PC-3 (cell line): ENCODE results near the gene VWA7. TPM values are rescaled to one million over a fixed set of nuclear protein-coding genes. Genes with fewer than 3 reads are reported as not detected.
A peak's percentile ranks its signal among the peaks of the same experiment; 100 is the strongest.
"Not testable (repeated sequence)": the region's sequence is repeated elsewhere in the genome, so short reads cannot be mapped to it uniquely, and the experiment has no call there.

ENCODE experiments used
- ATAC-seq: fragments of 200-7000 bp; cut with Tn5 transposase; 2 replicates; pipeline ENCODE4 v1.9.1; 2020; ENCODE audit warnings: mild to moderate bottlenecking, moderate library complexity
- BruUV-seq: library from RNA; stranded (reverse); fragments of 400-500 nt; replicated peaks from 2 replicates; lab custom pipeline; 2021; lab: Mats Ljungman, UMichigan
- CTCF ChIA-PET: fragments of 300-600 bp; sonication (Branson Sonifier 250); formaldehyde crosslinking; loops from one replicate; lab custom pipeline; 2022; ENCODE audit warnings: antibody characterized with exemption; lab: Charles Lee
- POLR2A ChIA-PET: fragments of 300-600 bp; sonication (Branson Sonifier 250); formaldehyde crosslinking; loops from one replicate; lab custom pipeline; 2022; ENCODE audit warnings: antibody characterized with exemption; ENCODE audit not compliant: unreplicated experiment; lab: Charles Lee
- DNase-seq: peaks from one replicate; pipeline ENCODE4 v3.0.0-alpha.2; 2015
- H2AFZ ChIP-seq: fragments of 300-600 bp; sonication (generic); 2 replicates; pipeline ENCODE4 v1.6.0; 2016; ENCODE audit warnings: antibody characterized with exemption, low read length
- H3F3A ChIP-seq: fragments of 300-600 bp; sonication (generic); one replicate; pipeline ENCODE4 v1.6.0; 2017; ENCODE audit warnings: antibody characterized with exemption, low read length, control low read depth, mild to moderate bottlenecking; ENCODE audit not compliant: unreplicated experiment
- H3K27ac ChIP-seq: fragments of 300-600 bp; sonication (generic); 2 replicates; pipeline ENCODE4 v1.5.1; 2016; ENCODE audit warnings: mild to moderate bottlenecking, low read length
- H3K27me3 ChIP-seq: fragments of 300-600 bp; sonication (generic); 2 replicates; pipeline ENCODE4 v1.6.1; 2016; ENCODE audit warnings: low read length, mixed read lengths
- H3K36me3 ChIP-seq: fragments of 300-600 bp; sonication (generic); 2 replicates; pipeline ENCODE4 v1.6.1; 2016; ENCODE audit warnings: low read depth, mixed run types, low read length, mixed read lengths
- H3K4me1 ChIP-seq: fragments of 300-600 bp; sonication (generic); 2 replicates; pipeline ENCODE4 v1.5.1; 2016; ENCODE audit warnings: low read length; ENCODE audit not compliant: insufficient read depth
- H3K4me2 ChIP-seq: fragments of 300-600 bp; sonication (generic); 2 replicates; pipeline ENCODE4 v1.6.0; 2016; ENCODE audit warnings: low read length
- H3K4me3 ChIP-seq: fragments of 300-600 bp; sonication (generic); 2 replicates; pipeline ENCODE4 v1.5.1; 2016; ENCODE audit warnings: mild to moderate bottlenecking, low read length, mixed read lengths
- H3K79me2 ChIP-seq: fragments of 300-600 bp; sonication (generic); 2 replicates; pipeline ENCODE4 v1.6.1; 2017; ENCODE audit warnings: low read length, mixed read lengths
- H3K9ac ChIP-seq: fragments of 300-600 bp; sonication (generic); 2 replicates; pipeline ENCODE4 v1.6.0; 2016; ENCODE audit warnings: mild to moderate bottlenecking, low read length
- H3K9me2 ChIP-seq: fragments of 300-600 bp; sonication (generic); replicated peaks from 2 replicates; pipeline ENCODE4 v1.6.1; 2016; ENCODE audit warnings: mixed run types, low read length, mixed read lengths
- H3K9me3 ChIP-seq: fragments of 300-600 bp; sonication (generic); 2 replicates; pipeline ENCODE4 v1.6.1; 2016; ENCODE audit warnings: low read length, mixed read lengths
- H4K20me1 ChIP-seq: fragments of 300-600 bp; sonication (generic); 2 replicates; pipeline ENCODE4 v1.6.1; 2016; ENCODE audit warnings: low read length, mixed read lengths
- CTCF ChIP-seq: fragments of 300-600 bp; sonication (generic); conservative IDR thresholded peaks from 2 replicates; pipeline ENCODE4 v1.5.1; 2017; ENCODE audit warnings: antibody characterized with exemption, low read depth, mild to moderate bottlenecking, low read length
- EZH2 ChIP-seq: fragments of 300-600 bp; sonication (generic); IDR thresholded peaks from one replicate; pipeline ENCODE4 v1.6.1; 2017; ENCODE audit warnings: antibody characterized with exemption, mild to moderate bottlenecking, low read length; ENCODE audit not compliant: unreplicated experiment
- EZH2phosphoT487 ChIP-seq: fragments of 300-600 bp; sonication (generic); IDR thresholded peaks from 2 replicates; pipeline ENCODE4 v1.6.1; 2018; ENCODE audit warnings: mild to moderate bottlenecking, antibody characterized with exemption, low read length, borderline replicate concordance
- intact Hi-C: fragments of 100-400 bp; cut with micrococcal nuclease; formaldehyde crosslinking; loops from 2 replicates; pipeline ENCODE4 v1.9.0; 2023
- total RNA-seq: library from RNA; depleted of rRNA; stranded (reverse); fragments of >200 nt; gene quantifications from 2 replicates; pipeline ENCODE4 v1.2.3, GENCODE V29; 2014

Gene VWA7
- total RNA-seq, 1 experiment from 2014 or later, result 1.9 TPM

GRCh38 chr6:31794294-31794865 lies 17.3 kb upstream of the VWA7 start:
- Histone ChIP-seq H3K9me2 (no peaks in the 10 kb centered on the region), H3K36me3 (peaks cover 19% of the 10 kb centered on the region), H3K4me1 (peaks cover 24% of the 10 kb centered on the region), H3K4me2 (peak overlapping the region; percentile 95), H3K9ac (peak overlapping the region; percentile 99), H3K79me2 (peaks cover 51% of the 10 kb centered on the region), H2AFZ (peak overlapping the region; percentile 91; the same call in 1 of the 2 replicates), H3K9me3 (no peaks in the 10 kb centered on the region), H3F3A (no peaks in the 10 kb centered on the region), H3K27ac (peak overlapping the region; percentile 84), H3K4me3 (peak overlapping the region; percentile 87), H3K27me3 (no peaks in the 10 kb centered on the region), H4K20me1 (no peaks in the 10 kb centered on the region)
- intact Hi-C loops, result loop anchor here (2.0 kb wide), 2 partner anchors 20 to 36 kb away; partner anchors contain the start of genes HSPA1A and HSPA1L
- DNase-seq (peak; percentile 35), ATAC-seq (peak; percentile 16; the same call in 1 of the 2 replicates)
- ChIA-PET CTCF (interaction anchor here (0.5 kb wide), 1 partner anchor 20 kb away, joined by 3 read pairs; no protein-coding TSS in a partner anchor), POLR2A (interaction anchor here (0.6 kb wide), 1 partner anchor 20 kb away, joined by 11 read pairs; no protein-coding TSS in a partner anchor)
- TF ChIP-seq CTCF, result no peak
- no peak for TF ChIP-seq EZH2
- no peak for TF ChIP-seq EZH2phosphoT487
- BruUV-seq, result TSS peak; percentile 52

GRCh38 chr6:31793927-31794245 lies 16.8 kb upstream of the VWA7 start:
- H3K4me3 ChIP-seq, result peak overlapping the region; percentile 87
- CTCF ChIA-PET, result not testable (repeated sequence)
- intact Hi-C loops, result loop anchor here (2.0 kb wide), 2 partner anchors 21 to 37 kb away; partner anchors contain the start of genes HSPA1A and HSPA1L

DNA sequence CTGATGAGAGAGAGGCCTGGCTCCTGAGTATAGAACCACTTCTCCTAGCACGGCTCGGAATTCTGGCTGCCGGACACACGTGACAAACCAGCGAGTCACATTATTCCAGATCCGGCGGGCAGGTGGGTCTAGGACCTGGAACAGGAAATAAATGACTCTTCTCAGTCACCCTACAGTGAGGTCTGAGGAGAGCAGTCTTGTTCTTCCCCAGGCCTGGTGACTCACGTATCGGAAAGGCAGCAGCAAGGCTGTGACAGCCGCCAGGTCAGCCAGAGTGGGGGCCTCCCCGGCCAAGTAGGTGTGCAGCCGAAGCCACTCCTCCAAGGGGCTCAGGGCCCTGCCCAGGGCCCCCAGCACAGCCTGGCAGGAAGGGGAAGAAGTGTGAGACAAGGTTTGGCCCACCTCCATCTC lies 15.6 kb upstream of the VWA7 start:
- peaks cover 56% of the 10 kb centered on the region for H3K79me2 ChIP-seq
- H4K20me1 ChIP-seq, result no peaks in the 10 kb centered on the region
- H3K36me3 ChIP-seq, result peaks cover 20% of the 10 kb centered on the region; the same call in 1 of the 2 replicates
- H3K9me2 ChIP-seq, result no peaks in the 10 kb centered on the region
- peak overlapping the region; percentile 95 for H3K4me2 ChIP-seq
- peak overlapping the region; percentile 87 for H3K4me3 ChIP-seq
- intact Hi-C loops, result no loop called here
- H3K27ac ChIP-seq, result peak overlapping the region; percentile 80
- ATAC-seq (peak; percentile 76), DNase-seq (peak; percentile 96)
- H3K9me3 ChIP-seq, result no peaks in the 10 kb centered on the region
- no peaks in the 10 kb centered on the region for H3F3A ChIP-seq
- peak overlapping the region; percentile 77 for H3K9ac ChIP-seq
- TF ChIP-seq EZH2 (no peak), CTCF (no peak), EZH2phosphoT487 (no peak)
- H2AFZ ChIP-seq, result no peak overlapping the region
- BruUV-seq, result no TSS peak
- H3K27me3 ChIP-seq, result no peaks in the 10 kb centered on the region
- H3K4me1 ChIP-seq, result peaks cover 24% of the 10 kb centered on the region
- ChIA-PET POLR2A (no interaction called here), CTCF (no interaction called here)

More at GRCh38 chr6:31793927-31794245, 16.8 kb upstream of the VWA7 start:
- H3K9me3 ChIP-seq, ATAC-seq, H2AFZ ChIP-seq, H3K9me2 ChIP-seq, H3F3A ChIP-seq, H4K20me1 ChIP-seq, POLR2A ChIA-PET, BruUV-seq, H3K27me3 ChIP-seq, DNase-seq: not testable (repeated sequence)
- peaks cover 56% of the 10 kb centered on the region for H3K79me2 ChIP-seq
- H3K4me2 ChIP-seq, result peak overlapping the region; percentile 95
- peak overlapping the region; percentile 80; the same call in 1 of the 2 replicates for H3K27ac ChIP-seq
- peak overlapping the region; percentile 99 for H3K9ac ChIP-seq
- H3K36me3 ChIP-seq, result peaks cover 23% of the 10 kb centered on the region
- peaks cover 24% of the 10 kb centered on the region for H3K4me1 ChIP-seq
